ENCODE data around the gene SAMD4A.

The SAMD4A gene

GRCh38 chr14:54591461-54591860 is 24.5 kb downstream of the SAMD4A start:
- in situ Hi-C loops (cut with HindIII; ENCODE audit: low pct_unique_long_range_greater_than_20kb, low sequenced_read_pairs): no loop called here
- TF ChIP-seq JUND (IDR thresholded peaks at IDR 0.05; ENCODE audit: low read depth): no peak
- no peak for DNase-seq (ENCODE audit: low read depth in 1 of 2, low spot score in 1 of 2)

- no peak for TF ChIP-seq JUND (IDR thresholded peaks at IDR 0.05; ENCODE audit: low read depth)
- in situ Hi-C loops (cut with HindIII; ENCODE audit: low pct_unique_long_range_greater_than_20kb, low sequenced_read_pairs): no loop called here
- DNase-seq (ENCODE audit: low read depth in 1 of 2, low spot score in 1 of 2): no peak
Observed at GRCh38 chr14:54591866-54592265, 24.9 kb downstream of the SAMD4A start.

DNA sequence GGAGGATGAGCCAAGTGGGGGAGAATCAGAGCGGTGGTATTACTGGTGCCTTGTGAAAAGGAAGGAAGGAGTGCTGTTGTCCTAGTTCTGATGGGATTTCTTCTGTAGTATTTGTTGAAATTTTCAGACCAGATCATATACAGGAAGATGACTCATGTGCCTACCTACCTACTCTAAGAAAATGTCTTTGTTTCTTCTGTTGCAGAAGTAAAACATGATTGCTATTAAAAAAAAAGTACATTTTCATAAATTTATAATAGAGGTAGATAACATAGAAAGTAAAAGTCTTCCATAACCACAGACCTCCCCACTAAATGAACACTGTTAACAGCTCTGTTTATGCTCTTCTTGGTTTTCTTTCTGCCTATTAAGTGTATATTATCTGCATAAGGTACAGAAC is 26.9 kb downstream of the SAMD4A start:
- in situ Hi-C loops (cut with HindIII; ENCODE audit: low pct_unique_long_range_greater_than_20kb, low sequenced_read_pairs): no loop called here
- DNase-seq (ENCODE audit: low read depth in 1 of 2, low spot score in 1 of 2): no peak
- TF ChIP-seq JUND (IDR thresholded peaks at IDR 0.05; ENCODE audit: low read depth): no peak

DNA sequence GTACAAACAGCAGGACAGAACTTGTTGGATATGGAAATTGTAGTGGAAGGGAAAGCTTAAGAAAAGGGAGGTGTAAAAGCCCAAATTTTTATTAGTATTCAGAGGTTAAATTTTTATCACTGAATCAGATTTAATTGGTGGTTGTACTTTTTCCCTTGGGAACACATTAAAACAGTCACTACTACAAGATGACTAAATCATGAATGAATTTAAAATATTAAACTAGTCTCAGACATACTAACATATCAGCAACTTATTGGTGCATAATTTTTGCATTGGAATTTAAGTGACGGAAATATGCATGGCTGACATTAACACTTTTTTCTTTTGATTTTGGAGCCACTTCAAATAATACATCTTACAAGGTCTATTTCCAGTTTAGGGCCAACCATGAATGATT is 27.6 kb downstream of the SAMD4A start:
- in situ Hi-C loops (cut with HindIII; ENCODE audit: low pct_unique_long_range_greater_than_20kb, low sequenced_read_pairs): no loop called here
- DNase-seq (ENCODE audit: low read depth in 1 of 2, low spot score in 1 of 2): no peak
- no peak for TF ChIP-seq JUND (IDR thresholded peaks at IDR 0.05; ENCODE audit: low read depth)

DNA sequence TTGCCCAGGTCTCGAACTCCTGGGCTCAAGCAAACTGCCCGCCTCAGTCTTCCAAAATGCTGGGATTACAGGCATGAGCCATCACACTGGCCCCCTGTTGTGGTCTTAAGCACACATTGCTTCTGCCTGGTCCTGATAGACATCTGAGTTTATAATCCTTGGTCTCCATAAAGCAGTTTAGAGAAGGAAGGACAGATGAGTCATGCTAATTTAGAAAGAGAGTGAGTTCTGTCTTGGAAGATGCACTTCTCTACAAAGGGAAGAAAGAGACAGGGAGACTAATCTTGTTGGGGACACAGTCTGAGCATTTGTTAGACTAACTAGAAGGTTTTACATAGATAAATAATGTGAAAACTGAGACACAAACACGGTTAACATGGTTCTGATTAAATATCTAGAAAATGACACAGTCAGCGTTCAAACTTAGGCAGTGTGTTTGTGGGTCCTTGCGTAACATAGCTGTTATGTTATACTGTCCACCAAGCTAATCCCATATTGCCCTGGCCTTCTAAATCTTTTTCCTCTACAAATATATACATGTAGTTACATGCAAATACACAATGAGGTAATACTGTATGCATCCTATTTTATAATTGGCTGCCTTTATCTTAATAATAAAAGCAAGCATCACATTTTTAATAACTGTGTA is 31.0 kb downstream of the SAMD4A start:
- in situ Hi-C loops (cut with HindIII; ENCODE audit: low pct_unique_long_range_greater_than_20kb, low sequenced_read_pairs): no loop called here
- DNase-seq (ENCODE audit: low read depth in 1 of 2, low spot score in 1 of 2): no peak
- no peak for TF ChIP-seq JUND (IDR thresholded peaks at IDR 0.05; ENCODE audit: low read depth)

DNA sequence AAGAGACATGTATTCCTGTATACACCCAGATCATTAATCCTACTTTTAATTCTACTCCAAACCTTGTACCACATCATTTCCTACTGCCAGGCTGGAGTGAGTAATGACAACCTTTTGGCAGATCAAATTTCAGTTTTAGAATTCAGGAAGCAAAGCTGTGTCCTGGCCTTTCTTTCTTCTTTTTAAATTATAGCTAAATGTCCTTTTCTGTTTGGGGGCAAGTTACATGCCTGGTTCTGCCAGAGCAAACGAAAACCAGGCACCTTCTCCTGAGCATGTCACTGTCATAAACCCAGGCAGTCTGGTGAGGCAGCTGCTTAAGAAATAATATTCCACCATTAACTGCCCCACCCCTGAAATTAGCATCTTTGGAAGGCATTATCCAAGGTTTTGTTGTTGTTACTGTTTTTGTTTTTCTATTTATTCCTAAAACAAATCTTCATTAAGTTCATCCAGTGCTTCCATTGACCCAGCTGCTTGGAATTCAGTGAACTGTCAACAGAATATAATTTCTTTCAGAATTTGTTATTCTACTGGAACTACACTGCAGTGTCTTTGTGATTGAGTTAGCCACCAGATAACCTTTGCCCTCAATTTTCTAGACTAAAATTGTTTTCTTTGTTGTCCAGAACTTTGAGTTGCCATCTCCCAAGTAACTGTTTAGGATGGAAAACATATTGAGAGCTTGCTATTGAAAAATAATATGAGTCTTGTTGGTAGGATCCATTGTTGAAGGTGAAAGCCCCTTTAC is 33.2 kb downstream of the SAMD4A start:
- no peak for TF ChIP-seq JUND (IDR thresholded peaks at IDR 0.05; ENCODE audit: low read depth)
- no peak for DNase-seq (ENCODE audit: low read depth in 1 of 2, low spot score in 1 of 2)
- in situ Hi-C loops (cut with HindIII; ENCODE audit: low pct_unique_long_range_greater_than_20kb, low sequenced_read_pairs): no loop called here

GRCh38 chr14:54600717-54601109 is 33.8 kb downstream of the SAMD4A start:
- TF ChIP-seq JUND (IDR thresholded peaks at IDR 0.05; ENCODE audit: low read depth): no peak
- in situ Hi-C loops (cut with HindIII; ENCODE audit: low pct_unique_long_range_greater_than_20kb, low sequenced_read_pairs): no loop called here
- no peak for DNase-seq (ENCODE audit: low read depth in 1 of 2, low spot score in 1 of 2)

GRCh38 chr14:54603362-54603761 is 36.4 kb downstream of the SAMD4A start:
- TF ChIP-seq JUND (IDR thresholded peaks at IDR 0.05; ENCODE audit: low read depth): no peak
- in situ Hi-C loops (cut with HindIII; ENCODE audit: low pct_unique_long_range_greater_than_20kb, low sequenced_read_pairs): no loop called here
- no peak for DNase-seq (ENCODE audit: low read depth in 1 of 2, low spot score in 1 of 2)

DNA sequence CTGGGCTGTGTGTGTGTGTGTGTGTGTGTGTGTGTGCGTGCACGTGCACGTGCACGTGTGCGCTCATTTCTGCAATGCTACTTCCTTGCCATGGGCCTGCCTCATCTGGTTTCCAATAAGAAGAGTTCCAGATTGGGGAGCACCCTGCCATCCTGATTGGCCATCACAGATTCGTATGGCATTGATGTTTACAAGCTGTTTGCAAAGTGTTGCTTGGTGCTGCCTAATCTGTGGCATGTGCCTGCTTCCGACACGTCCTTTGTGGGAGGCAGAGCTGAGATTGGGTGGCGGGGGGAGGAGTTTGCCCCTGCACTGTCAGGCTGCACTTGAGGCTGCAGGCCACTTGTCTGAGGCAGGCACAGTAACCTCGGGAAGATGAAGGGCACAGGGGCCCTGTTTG is 39.2 kb downstream of the SAMD4A start:
- in situ Hi-C loops (cut with HindIII; ENCODE audit: low pct_unique_long_range_greater_than_20kb, low sequenced_read_pairs): no loop called here
- no peak for TF ChIP-seq JUND (IDR thresholded peaks at IDR 0.05; ENCODE audit: low read depth)
- DNase-seq (ENCODE audit: low read depth in 1 of 2, low spot score in 1 of 2): no peak

- TF ChIP-seq JUND (IDR thresholded peaks at IDR 0.05; ENCODE audit: low read depth): no peak
- in situ Hi-C loops (cut with HindIII; ENCODE audit: low pct_unique_long_range_greater_than_20kb, low sequenced_read_pairs): no loop called here
- no peak for DNase-seq (ENCODE audit: low read depth in 1 of 2, low spot score in 1 of 2)
Observed at GRCh38 chr14:54606631-54607133, 39.8 kb downstream of the SAMD4A start.

GRCh38 chr14:54609576-54609975 is 42.6 kb downstream of the SAMD4A start:
- TF ChIP-seq JUND (IDR thresholded peaks at IDR 0.05; ENCODE audit: low read depth): no peak
- DNase-seq (ENCODE audit: low read depth in 1 of 2, low spot score in 1 of 2): no peak
- in situ Hi-C loops (cut with HindIII; ENCODE audit: low pct_unique_long_range_greater_than_20kb, low sequenced_read_pairs): no loop called here

DNA sequence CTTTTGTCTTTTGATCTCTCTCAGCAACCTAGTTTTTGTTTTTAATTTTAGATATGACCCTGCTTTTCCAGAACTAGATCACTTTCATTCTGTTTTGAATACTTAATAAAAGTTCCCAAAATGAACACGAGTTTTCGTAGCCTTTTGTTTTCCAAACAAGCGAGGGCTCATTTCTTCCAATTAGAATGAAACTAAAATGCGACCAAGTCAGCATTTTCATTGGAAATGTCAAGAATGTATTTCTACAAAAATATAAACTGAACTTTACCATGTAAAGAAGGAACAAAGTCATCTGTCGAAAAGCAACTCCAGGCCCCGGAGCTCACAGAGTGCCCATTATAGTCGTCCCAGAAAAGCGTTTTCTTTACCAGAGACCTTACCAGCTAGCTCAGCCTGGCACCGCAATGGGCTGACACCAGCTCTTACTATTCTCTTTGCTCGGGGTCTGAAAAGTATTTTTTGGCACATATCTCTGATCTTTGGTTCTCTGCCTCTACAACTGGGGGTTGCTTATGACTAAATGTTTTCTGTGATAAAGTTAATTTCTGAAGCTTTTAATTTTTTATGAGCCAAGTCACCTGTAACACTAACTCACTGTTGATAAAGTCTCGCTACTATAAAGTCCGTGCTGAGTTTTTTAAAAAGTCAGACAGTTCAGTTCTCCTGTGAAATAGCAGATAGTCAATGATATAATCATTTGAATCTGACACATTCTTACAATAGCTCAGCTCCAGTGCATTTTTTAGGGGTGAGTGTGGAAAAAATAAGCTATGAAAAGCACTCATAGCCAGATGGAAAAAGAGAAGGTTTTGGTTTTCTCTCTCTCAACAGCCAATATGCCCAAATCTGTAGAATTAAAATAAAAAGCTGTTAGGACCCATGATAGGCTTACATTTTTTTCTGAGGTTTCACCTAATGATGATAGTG is 43.4 kb downstream of the SAMD4A start:
- no peak for TF ChIP-seq JUND (IDR thresholded peaks at IDR 0.05; ENCODE audit: low read depth)
- DNase-seq (ENCODE audit: low read depth in 1 of 2, low spot score in 1 of 2): no peak
- in situ Hi-C loops (cut with HindIII; ENCODE audit: low pct_unique_long_range_greater_than_20kb, low sequenced_read_pairs): no loop called here

Data from T47D (cell line).